H1 (cell line): ENCODE data around the gene CCDC13. TPM values are rescaled to one million over a fixed set of nuclear protein-coding genes. Genes with fewer than 3 reads are reported as not detected.

Experiments used
- KDM4A ChIP-seq: IDR thresholded peaks from one replicate; pipeline ENCODE4 v1.7.1; 2012; ENCODE audit warnings: low read depth, mild to moderate bottlenecking, moderate library complexity, low read length, inconsistent platforms; ENCODE audit not compliant: severe bottlenecking
- NANOG ChIP-seq: IDR thresholded peaks from 2 replicates; pipeline ENCODE4 v1.6.1; 2011; ENCODE audit warnings: low read length, low read depth, mild to moderate bottlenecking, inconsistent platforms; ENCODE audit not compliant: insufficient read depth, poor library complexity, severe bottlenecking
- NRF1 ChIP-seq: IDR thresholded peaks from 2 replicates; pipeline ENCODE4 v1.6.1; 2011; ENCODE audit warnings: mild to moderate bottlenecking, low read depth, low read length, improper control_type of control experiment
- POLR2AphosphoS5 ChIP-seq: IDR thresholded peaks from 2 replicates; pipeline ENCODE4 v1.6.1; 2011; ENCODE audit warnings: low read depth, low read length
- RAD21 ChIP-seq, 2 experiments: IDR thresholded peaks in 1 of 2; conservative IDR thresholded peaks in 1 of 2; 2 replicates each; pipeline ENCODE4 v1.6.1; 2011; ENCODE audit warnings: low read depth in 2 of 2, low read length in 2 of 2, improper control_type of control experiment in 1 of 2, inconsistent platforms in 1 of 2, mild to moderate bottlenecking in 1 of 2, moderate library complexity in 1 of 2
- RBBP5 ChIP-seq: IDR thresholded peaks from 2 replicates; pipeline ENCODE4 v1.7.1; 2012; ENCODE audit warnings: low read depth, mild to moderate bottlenecking, inconsistent platforms, low read length, moderate library complexity, borderline replicate concordance
- SIX5 ChIP-seq: IDR thresholded peaks from 2 replicates; pipeline ENCODE4 v1.6.1; 2011; ENCODE audit warnings: mild to moderate bottlenecking, low read depth, low read length
- TCF12 ChIP-seq: IDR thresholded peaks from 2 replicates; pipeline ENCODE4 v1.6.1; 2011; ENCODE audit warnings: low read depth, mild to moderate bottlenecking, low read length
- polyA plus RNA-seq, 7 experiments: library from polyadenylated mRNA; depleted of rRNA in 3 of 7; stranded (reverse) in 5 of 7; unstranded in 2 of 7; fragments of >200 nt in 5 of 7; fragments of 200-250 nt in 2 of 7; gene quantifications; 1 replicate in 5 of 7; 2 replicates in 1 of 7; 4 replicates in 1 of 7; pipeline versions ENCODE4 v1.2.1 to v1.2.3, GENCODE V29; 2011 to 2013; ENCODE audit warnings: missing spikeins in 2 of 7, mixed read lengths in 2 of 7
- total RNA-seq: library from RNA; stranded (reverse); fragmentation: NEBNext Ultra II Directional; extraction: Animal tissue kit (Norgen Biotek cat#: 25700); gene quantifications from 2 replicates; pipeline ENCODE4 v1.2.1, GENCODE V29; 2021
- TF ChIP-seq, protein P1 (sequence below): IDR thresholded peaks from 2 replicates; pipeline ENCODE4 v1.6.1; 2012; ENCODE audit warnings: inconsistent platforms

CCDC13 gene
- total and polyA plus RNA-seq, 2 of the 8 experiments (the other 6 are each of a cell fraction or from before 2014, with no cell fraction given) = 0.06 TPM; not detected in 1

- TF ChIP-seq, protein P1, sequence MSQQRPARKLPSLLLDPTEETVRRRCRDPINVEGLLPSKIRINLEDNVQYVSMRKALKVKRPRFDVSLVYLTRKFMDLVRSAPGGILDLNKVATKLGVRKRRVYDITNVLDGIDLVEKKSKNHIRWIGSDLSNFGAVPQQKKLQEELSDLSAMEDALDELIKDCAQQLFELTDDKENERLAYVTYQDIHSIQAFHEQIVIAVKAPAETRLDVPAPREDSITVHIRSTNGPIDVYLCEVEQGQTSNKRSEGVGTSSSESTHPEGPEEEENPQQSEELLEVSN = peak; percentile 76
- TF ChIP-seq SIX5 (no peak), RBBP5 (no peak), TCF12 (no peak), KDM4A (peak; percentile 66), NANOG (no peak), POLR2AphosphoS5 (no peak), RAD21 (IDR thresholded peaks at IDR 0.05 in 1 of 2, conservative IDR thresholded peaks at IDR 0.05 in 1 of 2; ENCODE audit: low read depth in 2 of 2, low read length in 2 of 2) (no peak), NRF1 (no peak)
These were observed at the start of gene CCDC13 (continued) for GRCh38 chr3:42772670-42773408.
